Spleen (tissue), 11 donors: Measurements from ENCODE around the gene IL17C. TPM values are rescaled to one million over a fixed set of nuclear protein-coding genes. Genes with fewer than 3 reads are reported as not detected.
"Not testable (repeated sequence)": the region's sequence is repeated elsewhere in the genome, so short reads cannot be mapped to it uniquely, and the experiment has no call there.

Experiments
- DNase-seq: peaks from one replicate; pipeline ENCODE4 v3.0.0-alpha.2; 2020
- H3K27ac ChIP-seq, 8 donors: fragments of 200-600 bp; sonication (generic) in 7 of 8; 1 replicate in 4 of 8; 2 replicates in 4 of 8; pipeline versions ENCODE4 v1.5.0 to v1.8.0; 2016 to 2021; ENCODE audit warnings: inconsistent platforms in 4 of 8, mild to moderate bottlenecking in 4 of 8, moderate library complexity in 1 of 8
- H3K27me3 ChIP-seq, 7 donors: fragments of 200-600 bp; sonication (generic) in 6 of 7; replicated peaks in 1 of 7; 1 replicate in 4 of 7; 2 replicates in 3 of 7; pipeline versions ENCODE4 v1.5.0 to v1.8.0; 2016 to 2021; ENCODE audit warnings: inconsistent platforms in 3 of 7, mild to moderate bottlenecking in 1 of 7
- H3K36me3 ChIP-seq, 6 donors: fragments of 200-600 bp; sonication (generic) in 5 of 6; 1 replicate in 4 of 6; 2 replicates in 2 of 6; pipeline versions ENCODE4 v1.5.0 to v1.8.0; 2016 to 2021; ENCODE audit warnings: inconsistent platforms in 2 of 6
- H3K4me1 ChIP-seq, 6 donors: fragments of 200-600 bp; sonication (generic) in 5 of 6; 1 replicate in 3 of 6; 2 replicates in 3 of 6; pipeline versions ENCODE4 v1.5.0 to v1.8.0; 2016 to 2021; ENCODE audit warnings: inconsistent platforms in 3 of 6
- H3K4me3 ChIP-seq, 8 donors: fragments of 200-600 bp; sonication (generic) in 7 of 8; 1 replicate in 4 of 8; 2 replicates in 4 of 8; pipeline versions ENCODE4 v1.5.0 to v1.8.0; 2016 to 2021; ENCODE audit warnings: inconsistent platforms in 4 of 8, mild to moderate bottlenecking in 4 of 8, moderate library complexity in 2 of 8
- H3K9me3 ChIP-seq, 8 donors: fragments of 200-600 bp; sonication (generic) in 7 of 8; 1 replicate in 4 of 8; 2 replicates in 4 of 8; pipeline versions ENCODE4 v1.5.0 to v1.8.0; 2016 to 2021; ENCODE audit warnings: inconsistent platforms in 4 of 8
- POLR2A ChIP-seq, 3 donors: fragments of 450-650 bp; IDR thresholded peaks; one replicate each; pipeline ENCODE4 v1.5.1; 2017; ENCODE audit warnings: antibody characterized with exemption in 3 of 3, mild to moderate bottlenecking in 1 of 3
- POLR2AphosphoS5 ChIP-seq, 3 donors: sonication (generic); formaldehyde crosslinking; IDR thresholded peaks; one replicate each; pipeline ENCODE4 v1.5.1; 2017; ENCODE audit warnings: antibody characterized with exemption in 3 of 3
- WGBS, 5 donors: extraction: QIAGEN DNeasy Blood & Tissue Kit in 3 of 5; methylation state at CpG; one replicate each; pipeline versions ENCODE4 v1.1.5 to v1.1.7; 2013 to 2018; 5-methylcytosine and 5-hydroxymethylcytosine counted together
- intact Hi-C: fragments of 100-400 bp; cut with DNase I; formaldehyde crosslinking; loops from one replicate; pipeline ENCODE4 v1.15.0; 2023; ENCODE audit warnings: low total_unique reads
- polyA plus RNA-seq, 3 donors: library from polyadenylated mRNA; stranded (reverse); fragments of 200-250 nt; gene quantifications; one replicate each; pipeline ENCODE4 v1.2.1, GENCODE V29; 2013
- total RNA-seq, 7 donors: library from RNA; depleted of rRNA in 3 of 7; stranded (reverse); fragments of >200 nt in 3 of 7; fragmentation: NEBNext Ultra II Directional in 4 of 7; extraction: Animal tissue kit (Norgen Biotek cat#: 25700) in 4 of 7; gene quantifications; one replicate each; pipeline versions ENCODE4 v1.1.0 to v1.2.1, GENCODE V29; 2016 to 2021
- TF ChIP-seq, protein P1 (sequence below), 11 experiments: fragments of 200-600 bp in 7 of 11; fragments of 450-650 bp in 4 of 11; sonication (generic) in 4 of 11; IDR thresholded peaks in 8 of 11; conservative IDR thresholded peaks in 3 of 11; 1 replicate in 7 of 11; 2 replicates in 4 of 11; pipeline versions ENCODE4 v1.4.0 to v1.8.0; 2016 to 2021; ENCODE audit warnings: antibody characterized with exemption in 11 of 11, inconsistent platforms in 4 of 11, mild to moderate bottlenecking in 1 of 11
- donor health status: healthy with polysubstance abuse.
- donor health status: DM: no; HTN: no; CAD: no; lungs with moderate emphysema.
- donor health status: DM: no; HTN: no; CAD: no.
- donor health status: Bipolar disorder and iron deficiency.
- donor health status: healthy.
- donor health status: DM: no; HTN: no; CAD: no.
- donor health status: DM: yes; HTN: yes; CAD: no.

Gene IL17C
- total and polyA plus RNA-seq, 10 donors: 0.39 to 1.2 (median 0.64) TPM; not detected in 5

DNA sequence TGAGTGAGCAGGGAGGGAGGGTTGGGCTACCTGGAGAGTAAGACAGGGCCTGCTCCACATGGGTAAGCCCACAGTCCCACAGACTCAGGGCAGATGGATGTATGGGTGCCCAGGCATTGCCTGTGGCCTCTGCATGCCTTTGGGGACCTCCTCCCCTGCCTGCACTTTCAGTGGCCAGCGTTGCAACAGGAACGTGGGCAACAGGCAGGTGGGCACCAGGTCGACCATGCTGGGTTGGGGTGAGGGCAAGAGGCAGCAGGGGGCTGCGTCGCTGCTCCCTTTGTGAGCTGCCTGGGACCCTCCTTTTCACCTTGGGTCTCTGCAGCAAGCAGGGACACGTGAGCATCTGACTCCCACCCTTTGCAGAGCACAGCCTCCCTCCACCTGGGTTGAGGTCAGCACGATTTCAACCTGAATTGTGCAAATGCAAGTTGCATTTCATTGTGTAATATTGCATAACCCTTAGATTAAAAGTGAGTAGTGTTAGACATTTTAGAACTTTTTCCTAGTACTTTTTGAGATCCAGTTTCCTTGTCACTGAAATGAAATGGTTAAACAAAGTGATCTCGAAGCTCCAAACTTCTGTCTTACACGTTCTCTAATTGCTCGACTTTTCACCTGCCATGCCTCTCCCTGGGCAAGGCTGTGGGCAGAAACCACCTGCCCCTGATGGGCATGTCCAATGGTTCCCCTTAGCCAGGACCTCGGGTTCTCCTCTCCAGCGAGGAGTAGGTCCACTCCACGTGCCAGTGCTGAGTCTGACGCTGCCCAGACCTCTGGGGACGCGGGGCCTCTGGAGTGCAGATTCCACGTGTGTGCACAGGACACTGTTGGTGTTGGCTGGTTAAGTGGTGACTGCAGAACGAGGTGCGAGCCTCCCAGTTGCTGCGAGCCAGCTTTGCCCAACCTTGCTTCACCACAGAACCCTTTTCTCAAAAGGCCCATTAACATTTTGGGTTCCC lies 32.9 kb upstream of the IL17C start:
- Histone ChIP-seq H3K36me3 (peaks cover 2 to 99% (median 73%) of the 10 kb centered on the region in 6 donors), H3K27me3 (no peaks in the 10 kb centered on the region), H3K27ac (peak overlapping the region in 3 of 8 donors; percentile 16 to 63 (median 53)), H3K9me3 (no peaks in the 10 kb centered on the region), H3K4me3 (no peak overlapping the region), H3K4me1 (peaks cover 0 to 59% (median 24%) of the 10 kb centered on the region in 6 donors)
- intact Hi-C loops: no loop called here
- no peak for DNase-seq
- WGBS, 5 donors: 80 to 90% (median 83%) methylated on average over 16 to 20 of the region's 20 CpGs
- TF ChIP-seq POLR2A (IDR thresholded peaks at IDR 0.05) (no peak), POLR2AphosphoS5 (IDR thresholded peaks at IDR 0.05) (peak in 1 of 3 donors; percentile 43)
- TF ChIP-seq, protein P1, sequence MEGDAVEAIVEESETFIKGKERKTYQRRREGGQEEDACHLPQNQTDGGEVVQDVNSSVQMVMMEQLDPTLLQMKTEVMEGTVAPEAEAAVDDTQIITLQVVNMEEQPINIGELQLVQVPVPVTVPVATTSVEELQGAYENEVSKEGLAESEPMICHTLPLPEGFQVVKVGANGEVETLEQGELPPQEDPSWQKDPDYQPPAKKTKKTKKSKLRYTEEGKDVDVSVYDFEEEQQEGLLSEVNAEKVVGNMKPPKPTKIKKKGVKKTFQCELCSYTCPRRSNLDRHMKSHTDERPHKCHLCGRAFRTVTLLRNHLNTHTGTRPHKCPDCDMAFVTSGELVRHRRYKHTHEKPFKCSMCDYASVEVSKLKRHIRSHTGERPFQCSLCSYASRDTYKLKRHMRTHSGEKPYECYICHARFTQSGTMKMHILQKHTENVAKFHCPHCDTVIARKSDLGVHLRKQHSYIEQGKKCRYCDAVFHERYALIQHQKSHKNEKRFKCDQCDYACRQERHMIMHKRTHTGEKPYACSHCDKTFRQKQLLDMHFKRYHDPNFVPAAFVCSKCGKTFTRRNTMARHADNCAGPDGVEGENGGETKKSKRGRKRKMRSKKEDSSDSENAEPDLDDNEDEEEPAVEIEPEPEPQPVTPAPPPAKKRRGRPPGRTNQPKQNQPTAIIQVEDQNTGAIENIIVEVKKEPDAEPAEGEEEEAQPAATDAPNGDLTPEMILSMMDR (IDR thresholded peaks at IDR 0.05 in 8 of 11, conservative IDR thresholded peaks at IDR 0.05 in 3 of 11): no peak

- peak overlapping the region in 2 of 8 donors; percentile 16 to 63 for H3K27ac ChIP-seq
- DNase-seq: no peak
- peaks cover 0 to 51% (median 16%) of the 10 kb centered on the region in 6 donors for H3K4me1 ChIP-seq
- peaks cover 2 to 99% (median 74%) of the 10 kb centered on the region in 6 donors for H3K36me3 ChIP-seq
- TF ChIP-seq, protein P1 (IDR thresholded peaks at IDR 0.05 in 8 of 11, conservative IDR thresholded peaks at IDR 0.05 in 3 of 11): no peak
- TF ChIP-seq POLR2A (IDR thresholded peaks at IDR 0.05) (no peak), POLR2AphosphoS5 (IDR thresholded peaks at IDR 0.05) (no peak)
- intact Hi-C loops: no loop called here
- H3K9me3 ChIP-seq: no peaks in the 10 kb centered on the region
- 78 to 94% (median 83%) methylated on average over 17 of the region's 17 CpGs for WGBS, 5 donors
- H3K27me3 ChIP-seq: no peaks in the 10 kb centered on the region
- no peak overlapping the region for H3K4me3 ChIP-seq
Observed at GRCh38 chr16:88606148-88606757, 32.1 kb upstream of the IL17C start.

GRCh38 chr16:88608076-88608475 lies 30.3 kb upstream of the IL17C start:
- Histone ChIP-seq H3K4me3 (no peak overlapping the region), H3K9me3 (no peaks in the 10 kb centered on the region), H3K27ac (peak overlapping the region in 1 of 8 donors; percentile 23), H3K27me3 (no peaks in the 10 kb centered on the region), H3K36me3 (peaks cover 2 to 99% (median 70%) of the 10 kb centered on the region in 6 donors), H3K4me1 (peaks cover 0 to 48% (median 9%) of the 10 kb centered on the region in 6 donors)
- intact Hi-C loops: no loop called here
- 71 to 89% (median 74%) methylated on average over 6 of the region's 6 CpGs for WGBS, 5 donors
- DNase-seq: no peak
- TF ChIP-seq POLR2A (IDR thresholded peaks at IDR 0.05) (no peak), POLR2AphosphoS5 (IDR thresholded peaks at IDR 0.05) (no peak)
- TF ChIP-seq, protein P1 (IDR thresholded peaks at IDR 0.05 in 8 of 11, conservative IDR thresholded peaks at IDR 0.05 in 3 of 11): no peak

DNA sequence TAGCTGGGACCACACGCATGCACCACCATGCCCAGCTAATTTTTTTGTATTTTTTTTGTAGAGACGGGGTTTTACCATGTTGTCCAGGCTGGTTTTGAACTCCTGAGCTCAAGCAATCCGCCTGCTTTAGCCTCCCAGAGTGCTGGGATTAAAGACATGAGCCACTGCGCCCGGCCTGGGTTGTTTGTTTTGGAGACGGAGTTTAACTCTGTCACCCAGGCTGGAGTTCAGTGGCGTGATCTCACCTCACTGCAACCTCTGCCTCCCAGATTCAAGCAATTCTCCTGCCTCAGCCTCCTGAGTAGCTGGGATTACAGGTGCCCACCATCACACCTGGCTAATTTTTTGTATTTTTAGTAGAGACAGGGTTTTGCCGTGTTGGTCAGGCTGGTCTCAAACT lies 28.9 kb upstream of the IL17C start:
- peaks cover 0 to 61% (median 15%) of the 10 kb centered on the region in 6 donors for H3K4me1 ChIP-seq
- H3K9me3 ChIP-seq, H3K4me3 ChIP-seq, H3K27ac ChIP-seq, DNase-seq, H3K27me3 ChIP-seq, intact Hi-C loops: not testable (repeated sequence)
- WGBS, 5 donors: 93 to 99% (median 96%) methylated on average over 8 of the region's 8 CpGs
- H3K36me3 ChIP-seq: peaks cover 2 to 99% (median 67%) of the 10 kb centered on the region in 6 donors
